PC-3 (cell line): ENCODE results near the gene GRK1.

Experiments
- EZH2 ChIP-seq: fragments of 300-600 bp; sonication (generic); IDR thresholded peaks from one replicate; pipeline ENCODE4 v1.6.1; 2017; ENCODE audit warnings: antibody characterized with exemption, mild to moderate bottlenecking, low read length; ENCODE audit not compliant: unreplicated experiment
- EZH2phosphoT487 ChIP-seq: fragments of 300-600 bp; sonication (generic); IDR thresholded peaks from 2 replicates; pipeline ENCODE4 v1.6.1; 2018; ENCODE audit warnings: mild to moderate bottlenecking, antibody characterized with exemption, low read length, borderline replicate concordance
- TF ChIP-seq, protein P1 (sequence below): fragments of 300-600 bp; sonication (generic); conservative IDR thresholded peaks from 2 replicates; pipeline ENCODE4 v1.5.1; 2017; ENCODE audit warnings: antibody characterized with exemption, low read depth, mild to moderate bottlenecking, low read length

GRCh38 chr13:113734099-113734825 lies 67.2 kb downstream of the GRK1 start:
- TF ChIP-seq, protein P1, sequence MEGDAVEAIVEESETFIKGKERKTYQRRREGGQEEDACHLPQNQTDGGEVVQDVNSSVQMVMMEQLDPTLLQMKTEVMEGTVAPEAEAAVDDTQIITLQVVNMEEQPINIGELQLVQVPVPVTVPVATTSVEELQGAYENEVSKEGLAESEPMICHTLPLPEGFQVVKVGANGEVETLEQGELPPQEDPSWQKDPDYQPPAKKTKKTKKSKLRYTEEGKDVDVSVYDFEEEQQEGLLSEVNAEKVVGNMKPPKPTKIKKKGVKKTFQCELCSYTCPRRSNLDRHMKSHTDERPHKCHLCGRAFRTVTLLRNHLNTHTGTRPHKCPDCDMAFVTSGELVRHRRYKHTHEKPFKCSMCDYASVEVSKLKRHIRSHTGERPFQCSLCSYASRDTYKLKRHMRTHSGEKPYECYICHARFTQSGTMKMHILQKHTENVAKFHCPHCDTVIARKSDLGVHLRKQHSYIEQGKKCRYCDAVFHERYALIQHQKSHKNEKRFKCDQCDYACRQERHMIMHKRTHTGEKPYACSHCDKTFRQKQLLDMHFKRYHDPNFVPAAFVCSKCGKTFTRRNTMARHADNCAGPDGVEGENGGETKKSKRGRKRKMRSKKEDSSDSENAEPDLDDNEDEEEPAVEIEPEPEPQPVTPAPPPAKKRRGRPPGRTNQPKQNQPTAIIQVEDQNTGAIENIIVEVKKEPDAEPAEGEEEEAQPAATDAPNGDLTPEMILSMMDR: no peak
- TF ChIP-seq EZH2: no peak
- no peak for TF ChIP-seq EZH2phosphoT487
